IMR-90 (cell line): ENCODE data around the gene RNF32. TPM values are rescaled to one million over a fixed set of nuclear protein-coding genes. Genes with fewer than 3 reads are reported as not detected.

Experiments
- ATAC-seq: fragments of 200-7000 bp; cut with Tn5 transposase; 2 replicates; pipeline ENCODE4 v1.9.1; 2020; ENCODE audit warnings: low read depth, mild to moderate bottlenecking, moderate library complexity
- BruUV-seq: library from RNA; stranded (reverse); fragments of 400-500 nt; replicated peaks from 2 replicates; lab custom pipeline; 2021; lab: Mats Ljungman, UMichigan
- CTCF ChIA-PET: fragments of 300-600 bp; formaldehyde crosslinking; extraction: SDS; loops from one replicate; lab custom pipeline; 2021; ENCODE audit warnings: antibody characterized with exemption; lab: Yijun Ruan, JAX
- POLR2A ChIA-PET: fragments of 300-600 bp; sonication (Branson Sonifier 250); formaldehyde crosslinking; loops from one replicate; lab custom pipeline; 2022; ENCODE audit warnings: antibody characterized with exemption; ENCODE audit not compliant: unreplicated experiment; lab: Charles Lee
- DNase-seq: peaks from one replicate; pipeline ENCODE4 v3.0.0; 2013
- H2AFZ ChIP-seq: replicated peaks from 2 replicates; pipeline ENCODE3; 2013; ENCODE audit warnings: low read length, mild to moderate bottlenecking; ENCODE audit not compliant: poor library complexity
- H2AK5ac ChIP-seq: 2 replicates; pipeline ENCODE4 v1.6.1; 2013; ENCODE audit warnings: low read depth, low read length, inconsistent platforms
- H2AK9ac ChIP-seq: replicated peaks from 2 replicates; pipeline ENCODE3; 2013; ENCODE audit warnings: mild to moderate bottlenecking, low read depth, low read length, moderate library complexity; ENCODE audit not compliant: poor library complexity
- H2BK120ac ChIP-seq: 2 replicates; pipeline ENCODE4 v1.6.1; 2013; ENCODE audit warnings: low read depth, low read length, inconsistent platforms
- H2BK15ac ChIP-seq: 3 replicates; pipeline ENCODE4 v1.6.1; 2013; ENCODE audit warnings: low read depth, low read length, inconsistent platforms
- H2BK20ac ChIP-seq: 2 replicates; pipeline ENCODE4 v1.6.1; 2013; ENCODE audit warnings: low read depth, mild to moderate bottlenecking, inconsistent platforms, low read length, moderate library complexity
- H2BK5ac ChIP-seq: 2 replicates; pipeline ENCODE4 v1.6.1; 2013; ENCODE audit warnings: mild to moderate bottlenecking, low read depth, low read length, inconsistent platforms; ENCODE audit not compliant: poor library complexity, severe bottlenecking
- H3K14ac ChIP-seq: replicated peaks from 2 replicates; pipeline ENCODE4 v1.6.1; 2013; ENCODE audit warnings: low read depth, low read length, inconsistent platforms
- H3K18ac ChIP-seq: 2 replicates; pipeline ENCODE4 v1.6.1; 2013; ENCODE audit warnings: low read depth, low read length, control low read depth
- H3K23ac ChIP-seq: 2 replicates; pipeline ENCODE4 v1.6.1; 2013; ENCODE audit warnings: low read depth, low read length, inconsistent platforms
- H3K27ac ChIP-seq: 2 replicates; pipeline ENCODE4 v1.5.1; 2013; ENCODE audit warnings: mild to moderate bottlenecking, control low read depth, low read length; ENCODE audit not compliant: insufficient read depth
- H3K27me3 ChIP-seq: 2 replicates; pipeline ENCODE4 v1.6.1; 2013; ENCODE audit warnings: low read length; ENCODE audit not compliant: control insufficient read depth, insufficient read depth
- H3K36me3 ChIP-seq: 2 replicates; pipeline ENCODE4 v1.6.1; 2013; ENCODE audit warnings: low read length, mixed read lengths; ENCODE audit not compliant: control insufficient read depth, insufficient read depth
- H3K4ac ChIP-seq: 2 replicates; pipeline ENCODE4 v1.6.1; 2013; ENCODE audit warnings: low read depth, low read length, inconsistent platforms
- H3K4me1 ChIP-seq: 2 replicates; pipeline ENCODE4 v1.6.1; 2013; ENCODE audit warnings: low read length, mixed read lengths; ENCODE audit not compliant: control insufficient read depth, insufficient read depth
- H3K4me2 ChIP-seq: 2 replicates; pipeline ENCODE4 v1.6.1; 2013; ENCODE audit warnings: low read depth, mild to moderate bottlenecking, control low read depth, low read length, moderate library complexity
- H3K4me3 ChIP-seq: 2 replicates; pipeline ENCODE4 v1.5.1; 2013; ENCODE audit warnings: low read depth, mild to moderate bottlenecking, control low read depth, low read length, moderate library complexity; ENCODE audit not compliant: insufficient read depth
- H3K56ac ChIP-seq: 2 replicates; pipeline ENCODE4 v1.6.1; 2013; ENCODE audit warnings: low read length, inconsistent platforms; ENCODE audit not compliant: insufficient read depth; ENCODE audit errors: extremely low read depth
- H3K79me1 ChIP-seq, 2 experiments: 2 replicates each; pipeline ENCODE4 v1.6.1; 2013; ENCODE audit warnings: low read length in 2 of 2, inconsistent platforms in 1 of 2, low read depth in 1 of 2
- H3K9ac ChIP-seq: 2 replicates; pipeline ENCODE4 v1.6.1; 2013; ENCODE audit warnings: low read depth, low read length, control low read depth
- H3K9me1 ChIP-seq: 2 replicates; pipeline ENCODE4 v1.6.1; 2013; ENCODE audit warnings: low read length, inconsistent platforms; ENCODE audit not compliant: insufficient read depth
- H3K9me3 ChIP-seq: 2 replicates; pipeline ENCODE4 v1.6.1; 2013; ENCODE audit warnings: low read length; ENCODE audit not compliant: control insufficient read depth, insufficient read depth
- H4K20me1 ChIP-seq: 2 replicates; pipeline ENCODE4 v1.6.1; 2013; ENCODE audit warnings: low read length, inconsistent platforms; ENCODE audit not compliant: insufficient read depth
- H4K5ac ChIP-seq: 2 replicates; pipeline ENCODE4 v1.6.1; 2013; ENCODE audit warnings: mild to moderate bottlenecking, low read depth, low read length, control low read depth
- H4K8ac ChIP-seq, 2 experiments: 2 replicates each; pipeline ENCODE4 v1.6.1; 2013; ENCODE audit warnings: low read depth in 2 of 2, low read length in 2 of 2, control low read depth in 1 of 2, inconsistent platforms in 1 of 2
- H4K91ac ChIP-seq: 2 replicates; pipeline ENCODE4 v1.6.1; 2013; ENCODE audit warnings: low read depth, low read length, inconsistent platforms; ENCODE audit not compliant: insufficient read depth
- BHLHE40 ChIP-seq: fragments of 150-350 bp; IDR thresholded peaks from 2 replicates; pipeline ENCODE4 v1.6.1; 2016; ENCODE audit warnings: mild to moderate bottlenecking, low read depth, low read length
- CEBPB ChIP-seq: IDR thresholded peaks from 2 replicates; pipeline ENCODE4 v1.6.1; 2012; ENCODE audit warnings: low read depth, low read length, improper control_type of control experiment
- CHD1 ChIP-seq: IDR thresholded peaks from 2 replicates; pipeline ENCODE4 v1.6.1; 2012; ENCODE audit warnings: low read depth, low read length, improper control_type of control experiment
- FOS ChIP-seq: fragments of 150-350 bp; IDR thresholded peaks from 2 replicates; pipeline ENCODE4 v1.6.1; 2016; ENCODE audit warnings: low read depth, low read length
- MAFK ChIP-seq: IDR thresholded peaks from 2 replicates; pipeline ENCODE4 v1.6.1; 2012; ENCODE audit warnings: low read depth, low read length, improper control_type of control experiment
- MAZ ChIP-seq: IDR thresholded peaks from 2 replicates; pipeline ENCODE4 v1.6.1; 2012; ENCODE audit warnings: low read depth, mild to moderate bottlenecking, low read length, improper control_type of control experiment, moderate library complexity, borderline replicate concordance
- MXI1 ChIP-seq: IDR thresholded peaks from 2 replicates; pipeline ENCODE4 v1.6.1; 2012; ENCODE audit warnings: low read depth, mild to moderate bottlenecking, low read length, moderate library complexity, borderline replicate concordance
- NFE2L2 ChIP-seq: fragments of 150-350 bp; IDR thresholded peaks from 2 replicates; pipeline ENCODE4 v1.6.1; 2016; ENCODE audit warnings: low read depth, mild to moderate bottlenecking, low read length
- POLR2A ChIP-seq: IDR thresholded peaks from 2 replicates; pipeline ENCODE4 v1.6.1; 2012; ENCODE audit warnings: mild to moderate bottlenecking, low read depth, low read length
- RAD21 ChIP-seq: IDR thresholded peaks from 2 replicates; pipeline ENCODE4 v1.6.1; 2012; ENCODE audit warnings: low read length, improper control_type of control experiment
- RCOR1 ChIP-seq: IDR thresholded peaks from 2 replicates; pipeline ENCODE4 v1.6.1; 2012; ENCODE audit warnings: mild to moderate bottlenecking, low read length, improper control_type of control experiment; ENCODE audit not compliant: insufficient replicate concordance
- RFX5 ChIP-seq: IDR thresholded peaks from 2 replicates; pipeline ENCODE4 v1.8.0; 2012; ENCODE audit warnings: low read depth, mild to moderate bottlenecking, low read length, moderate library complexity
- SMC3 ChIP-seq: fragments of 150-350 bp; IDR thresholded peaks from 2 replicates; pipeline ENCODE4 v1.6.1; 2016; ENCODE audit warnings: low read depth, mild to moderate bottlenecking, antibody characterized with exemption, low read length, moderate library complexity
- WGBS, 2 experiments: methylation state at CpG; one replicate each; pipeline versions ENCODE4 v1.1.5 to v1.1.7; 2013; ENCODE audit warnings: missing lambda C conversion rate in 2 of 2; ENCODE audit not compliant: insufficient read length in 1 of 2; ENCODE audit errors: extremely low coverage in 2 of 2; 5-methylcytosine and 5-hydroxymethylcytosine counted together
- dilution Hi-C: fragments of 300-500 bp; cut with HindIII; formaldehyde crosslinking; loops from one replicate; pipeline ENCODE4 v1.14.3; 2018; ENCODE audit warnings: low sequenced_read_pairs; ENCODE audit not compliant: unreplicated experiment
- in situ Hi-C: fragments of 300-500 bp; cut with MboI; formaldehyde crosslinking; loops from 3 replicates; pipeline ENCODE4 v1.14.3; 2019; ENCODE audit warnings: low sequenced_read_pairs, inconsistent platforms, mixed read lengths
- intact Hi-C: fragments of 100-400 bp; cut with micrococcal nuclease; formaldehyde crosslinking; loops from 2 replicates; pipeline ENCODE4 v1.10.0; 2022
- polyA plus RNA-seq, 3 experiments: library from polyadenylated mRNA; depleted of rRNA; stranded (reverse); fragments of >200 nt; gene quantifications; 2 replicates each; pipeline ENCODE4 v1.2.3, GENCODE V29; 2012; ENCODE audit warnings: low replicate concordance in 1 of 3
- total RNA-seq: library from RNA; depleted of rRNA; stranded (reverse); fragments of >200 nt; gene quantifications from 2 replicates; pipeline ENCODE4 v1.2.3, GENCODE V29; 2012
- TF ChIP-seq, protein P1 (sequence below): conservative IDR thresholded peaks from 2 replicates; pipeline ENCODE4 v1.5.1; 2012; ENCODE audit warnings: mild to moderate bottlenecking, low read depth, low read length, improper control_type of control experiment
- TF ChIP-seq, protein P2 (sequence below): fragments of 150-350 bp; IDR thresholded peaks from 2 replicates; pipeline ENCODE4 v1.6.1; 2017; ENCODE audit warnings: mild to moderate bottlenecking, antibody characterized with exemption, low read length, low read depth
- TF ChIP-seq, protein P3 (sequence below): fragments of 150-350 bp; IDR thresholded peaks from 2 replicates; pipeline ENCODE4 v1.6.1; 2016; ENCODE audit warnings: low read depth, mild to moderate bottlenecking, low read length, moderate library complexity, borderline replicate concordance

Gene RNF32
- total and polyA plus RNA-seq, 2 of the 4 experiments (the other 2 are of a cell fraction), result 0.36 to 0.63 TPM

DNA sequence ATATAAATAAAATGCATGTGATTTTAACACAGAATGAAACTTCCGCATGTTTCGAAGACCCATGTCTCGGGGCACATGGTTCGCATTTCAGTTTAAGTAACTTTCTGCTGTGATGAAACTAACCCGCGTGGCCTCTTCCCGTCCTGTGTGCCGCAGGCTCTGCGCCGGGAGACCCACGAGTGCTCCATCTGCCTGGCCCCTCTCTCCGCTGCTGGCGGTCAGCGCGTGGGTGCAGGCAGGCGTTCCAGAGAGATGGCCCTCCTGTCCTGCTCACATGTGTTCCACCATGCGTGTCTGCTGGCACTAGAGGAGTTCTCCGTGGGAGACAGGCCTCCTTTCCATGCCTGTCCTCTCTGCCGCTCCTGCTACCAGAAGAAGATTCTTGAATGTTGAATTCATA, 35.7 kb downstream of the RNF32 start:
- no TSS peak for BruUV-seq
- no peaks in the 10 kb centered on the region for H3K4me1 ChIP-seq
- H4K8ac ChIP-seq, result no peak overlapping the region
- no peak overlapping the region for H3K4ac ChIP-seq
- H3K79me1 ChIP-seq, result no peaks in the 10 kb centered on the region
- 78% methylated on average over 9 of the region's 19 CpGs; no CpG with 5 or more reads in 1 of the 2 experiments for WGBS, 2 experiments
- dilution Hi-C loops (no loop called here), in situ Hi-C loops (no loop called here), intact Hi-C loops (no loop called here)
- no peaks in the 10 kb centered on the region for H4K20me1 ChIP-seq
- no peak for DNase-seq
- H3K4me2 ChIP-seq, result no peak overlapping the region
- no peak overlapping the region for H3K9ac ChIP-seq
- H2AK9ac ChIP-seq, result no peak overlapping the region
- no peak overlapping the region for H3K27ac ChIP-seq
- no peak overlapping the region for H2AFZ ChIP-seq
- no peak overlapping the region for H2BK120ac ChIP-seq
- ATAC-seq, result no peak
- no peak for TF ChIP-seq POLR2A
- no peak for TF ChIP-seq MXI1
- TF ChIP-seq, protein P1, sequence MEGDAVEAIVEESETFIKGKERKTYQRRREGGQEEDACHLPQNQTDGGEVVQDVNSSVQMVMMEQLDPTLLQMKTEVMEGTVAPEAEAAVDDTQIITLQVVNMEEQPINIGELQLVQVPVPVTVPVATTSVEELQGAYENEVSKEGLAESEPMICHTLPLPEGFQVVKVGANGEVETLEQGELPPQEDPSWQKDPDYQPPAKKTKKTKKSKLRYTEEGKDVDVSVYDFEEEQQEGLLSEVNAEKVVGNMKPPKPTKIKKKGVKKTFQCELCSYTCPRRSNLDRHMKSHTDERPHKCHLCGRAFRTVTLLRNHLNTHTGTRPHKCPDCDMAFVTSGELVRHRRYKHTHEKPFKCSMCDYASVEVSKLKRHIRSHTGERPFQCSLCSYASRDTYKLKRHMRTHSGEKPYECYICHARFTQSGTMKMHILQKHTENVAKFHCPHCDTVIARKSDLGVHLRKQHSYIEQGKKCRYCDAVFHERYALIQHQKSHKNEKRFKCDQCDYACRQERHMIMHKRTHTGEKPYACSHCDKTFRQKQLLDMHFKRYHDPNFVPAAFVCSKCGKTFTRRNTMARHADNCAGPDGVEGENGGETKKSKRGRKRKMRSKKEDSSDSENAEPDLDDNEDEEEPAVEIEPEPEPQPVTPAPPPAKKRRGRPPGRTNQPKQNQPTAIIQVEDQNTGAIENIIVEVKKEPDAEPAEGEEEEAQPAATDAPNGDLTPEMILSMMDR, result no peak
- no peak for TF ChIP-seq BHLHE40
- TF ChIP-seq RAD21, result no peak
- TF ChIP-seq, protein P2, sequence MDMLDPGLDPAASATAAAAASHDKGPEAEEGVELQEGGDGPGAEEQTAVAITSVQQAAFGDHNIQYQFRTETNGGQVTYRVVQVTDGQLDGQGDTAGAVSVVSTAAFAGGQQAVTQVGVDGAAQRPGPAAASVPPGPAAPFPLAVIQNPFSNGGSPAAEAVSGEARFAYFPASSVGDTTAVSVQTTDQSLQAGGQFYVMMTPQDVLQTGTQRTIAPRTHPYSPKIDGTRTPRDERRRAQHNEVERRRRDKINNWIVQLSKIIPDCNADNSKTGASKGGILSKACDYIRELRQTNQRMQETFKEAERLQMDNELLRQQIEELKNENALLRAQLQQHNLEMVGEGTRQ, result no peak
- TF ChIP-seq FOS, result no peak
- no peak for TF ChIP-seq MAFK
- TF ChIP-seq RFX5, result no peak
- TF ChIP-seq, protein P3, sequence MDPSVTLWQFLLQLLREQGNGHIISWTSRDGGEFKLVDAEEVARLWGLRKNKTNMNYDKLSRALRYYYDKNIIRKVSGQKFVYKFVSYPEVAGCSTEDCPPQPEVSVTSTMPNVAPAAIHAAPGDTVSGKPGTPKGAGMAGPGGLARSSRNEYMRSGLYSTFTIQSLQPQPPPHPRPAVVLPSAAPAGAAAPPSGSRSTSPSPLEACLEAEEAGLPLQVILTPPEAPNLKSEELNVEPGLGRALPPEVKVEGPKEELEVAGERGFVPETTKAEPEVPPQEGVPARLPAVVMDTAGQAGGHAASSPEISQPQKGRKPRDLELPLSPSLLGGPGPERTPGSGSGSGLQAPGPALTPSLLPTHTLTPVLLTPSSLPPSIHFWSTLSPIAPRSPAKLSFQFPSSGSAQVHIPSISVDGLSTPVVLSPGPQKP, result no peak
- no peak for TF ChIP-seq NFE2L2
- TF ChIP-seq CEBPB, result no peak
- TF ChIP-seq CHD1, result no peak
- no peak for TF ChIP-seq SMC3
- no peak for TF ChIP-seq RCOR1
- TF ChIP-seq MAZ, result no peak
- CTCF ChIA-PET, result no interaction called here
- no peak overlapping the region for H2BK15ac ChIP-seq
- H3K14ac ChIP-seq, result no peak overlapping the region
- H3K56ac ChIP-seq, result no peak overlapping the region
- no peak overlapping the region for H3K18ac ChIP-seq
- no peak overlapping the region for H3K23ac ChIP-seq
- H2BK20ac ChIP-seq, result no peak overlapping the region
- POLR2A ChIA-PET, result no interaction called here
- no peaks in the 10 kb centered on the region for H3K9me3 ChIP-seq
- H4K5ac ChIP-seq, result no peak overlapping the region
- H3K4me3 ChIP-seq, result no peak overlapping the region
- peaks cover 3% of the 10 kb centered on the region; the same call in 1 of the 2 replicates for H3K9me1 ChIP-seq
- peaks cover 10% of the 10 kb centered on the region; the same call in 1 of the 2 replicates for H3K36me3 ChIP-seq
- no peak overlapping the region for H2AK5ac ChIP-seq
- no peaks in the 10 kb centered on the region for H3K27me3 ChIP-seq
- no peak overlapping the region for H4K91ac ChIP-seq
- H2BK5ac ChIP-seq, result no peak overlapping the region
